SKM-1 treated with dmso at 0.1 percent for 144 hours (cell line): ENCODE measurements around the gene SCAND1.
"Not testable (repeated sequence)": the region's sequence is repeated elsewhere in the genome, so short reads cannot be mapped to it uniquely, and the experiment has no call there.

Experiments
- DNase-seq: peaks from one replicate; lab custom pipeline; 2025; ENCODE audit not compliant: unreplicated experiment; lab: John Stamatoyannopoulos, UW

SCAND1 gene

DNA sequence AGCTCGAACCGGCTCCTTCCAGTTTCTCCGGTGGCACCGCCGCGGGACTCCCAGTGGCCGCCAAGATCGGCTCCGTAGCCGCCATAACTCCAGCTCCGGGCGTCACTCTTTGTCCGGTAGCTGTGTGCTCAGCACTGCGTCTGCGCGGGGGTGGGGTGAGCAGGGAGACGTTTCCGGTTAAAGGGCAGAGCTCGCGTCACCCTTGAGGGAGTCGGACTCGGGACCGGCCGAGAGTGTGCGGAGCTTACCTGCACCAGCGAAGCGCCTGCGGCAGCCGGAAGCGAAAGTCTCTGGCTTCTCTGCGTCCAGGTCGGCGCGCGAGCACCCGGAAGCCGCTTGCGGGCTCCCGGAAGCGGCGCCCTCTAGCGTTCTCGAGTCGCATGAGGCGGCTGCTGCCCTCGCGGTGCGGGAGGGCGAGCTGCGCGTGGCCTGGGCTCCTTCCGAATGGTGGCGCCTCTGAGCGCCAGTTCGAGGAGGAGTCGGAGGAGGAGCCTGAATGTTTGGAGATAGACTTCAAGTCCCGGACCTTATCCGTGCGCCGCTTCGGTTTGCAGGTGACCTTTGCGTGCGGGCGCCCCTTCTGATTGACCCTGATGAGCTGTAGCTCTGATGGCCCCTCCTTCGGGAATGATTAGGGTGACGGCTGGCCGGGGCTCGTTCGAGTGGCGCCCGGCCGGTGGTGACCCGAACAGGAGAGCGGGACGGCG lies at the start of gene SCAND1:
SCAND1 (minus strand) TSS at position 303 of the 707 bp plus-strand sequence; CDS start at position 85, 218 bp downstream.
- peak; percentile 98 for DNase-seq

DNA sequence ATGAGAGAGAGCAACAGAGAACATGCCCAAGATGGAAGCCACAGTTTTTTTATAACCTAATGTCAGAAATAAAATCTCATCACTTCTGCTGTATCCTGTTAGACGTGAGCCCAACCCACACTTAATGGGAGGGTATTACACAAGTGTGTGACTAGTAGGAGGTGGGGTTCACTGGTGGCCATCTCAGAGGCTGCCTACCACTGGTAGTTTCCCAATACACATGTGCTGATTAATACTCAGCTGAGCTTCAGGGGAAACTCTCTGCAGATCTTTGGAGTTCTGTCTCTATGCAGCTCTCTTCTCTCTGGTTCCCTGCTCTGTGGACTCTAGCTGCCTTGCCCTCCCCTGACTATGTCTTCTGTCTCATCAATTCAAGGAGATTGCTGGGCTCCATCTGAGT lies 49.7 kb upstream of the SCAND1 start:
- DNase-seq, result no peak

DNA sequence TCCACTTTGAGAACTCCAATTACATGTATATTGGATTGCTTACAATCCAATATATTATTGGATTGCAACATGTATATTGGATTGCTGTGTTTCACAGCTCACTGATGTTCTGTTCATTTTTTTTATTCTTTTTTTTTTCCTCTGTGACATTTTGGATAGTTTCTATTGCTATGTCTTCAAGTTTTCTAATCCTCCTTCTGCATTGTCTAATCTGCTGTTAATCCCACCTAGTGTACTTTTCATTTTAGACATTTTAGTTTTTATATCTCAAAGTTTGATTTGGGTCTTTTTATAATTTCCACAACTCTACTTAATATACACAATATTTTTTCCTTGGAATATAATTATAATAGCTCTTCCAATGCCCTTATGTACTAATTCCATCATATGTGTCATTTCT lies 48.6 kb upstream of the SCAND1 start:
- no peak for DNase-seq

DNA sequence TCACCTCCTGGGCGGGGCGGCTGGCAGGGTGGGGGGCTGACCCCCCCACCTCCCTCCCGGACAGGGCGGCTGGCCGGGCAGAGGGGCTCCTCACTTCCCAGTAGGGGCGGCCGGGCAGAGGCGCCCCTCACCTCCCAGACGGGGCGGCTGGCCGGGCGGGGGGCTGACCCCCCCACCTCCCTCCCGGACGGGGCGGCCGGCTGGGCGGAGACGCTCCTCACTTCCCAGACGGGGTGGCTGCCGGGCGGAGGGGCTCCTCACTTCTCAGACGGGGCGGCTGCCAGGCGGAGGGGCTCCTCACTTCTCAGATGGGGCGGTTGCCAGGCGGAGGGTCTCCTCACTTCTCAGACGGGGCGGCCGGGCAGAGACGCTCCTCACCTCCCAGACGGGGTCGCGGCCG lies 47.0 kb upstream of the SCAND1 start:
- not testable (repeated sequence) for DNase-seq

DNA sequence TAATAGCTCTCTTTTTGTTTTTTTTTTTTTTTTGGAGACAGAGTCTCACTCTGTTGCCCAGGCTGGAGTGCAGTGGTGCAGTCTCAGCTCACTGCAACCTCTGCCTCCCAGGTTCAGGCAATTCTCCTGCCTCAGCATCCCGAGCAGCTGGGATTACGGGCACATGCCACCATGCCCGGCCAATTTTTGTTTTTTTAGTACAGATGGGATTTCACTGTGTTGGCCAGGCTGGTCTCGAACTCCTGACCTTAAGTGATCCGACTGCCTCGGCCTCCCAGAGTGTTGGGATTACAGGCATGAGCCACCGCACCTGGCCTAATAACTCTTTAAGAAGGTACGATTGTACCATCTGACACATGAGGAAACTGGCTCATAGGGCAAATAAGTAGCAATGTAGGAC lies 42.2 kb upstream of the SCAND1 start:
- DNase-seq, result not testable (repeated sequence)

DNA sequence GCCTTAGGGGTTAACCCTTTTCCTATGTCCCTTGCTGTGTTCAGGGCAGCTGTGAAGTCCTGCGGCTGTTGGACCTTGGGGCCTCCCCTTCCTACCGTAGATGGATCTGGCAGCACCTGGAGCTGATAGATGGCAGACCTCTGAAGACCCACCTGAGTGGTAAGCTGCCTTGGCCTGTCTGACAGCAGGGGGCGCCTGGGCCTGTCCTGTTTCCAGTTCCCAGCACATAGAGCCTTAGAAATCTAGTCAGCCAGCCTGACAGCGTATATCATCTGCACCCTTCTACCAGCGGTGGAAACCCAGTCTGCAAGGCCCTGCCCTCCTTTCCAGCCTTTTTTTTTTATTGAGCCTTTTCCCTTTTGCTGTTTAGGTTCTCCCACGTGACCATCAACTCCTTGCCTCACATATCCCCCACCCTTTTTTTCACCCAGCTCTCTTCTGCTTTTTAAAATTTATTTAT lies 40.7 kb upstream of the SCAND1 start:
- DNase-seq, result peak; percentile 54

DNA sequence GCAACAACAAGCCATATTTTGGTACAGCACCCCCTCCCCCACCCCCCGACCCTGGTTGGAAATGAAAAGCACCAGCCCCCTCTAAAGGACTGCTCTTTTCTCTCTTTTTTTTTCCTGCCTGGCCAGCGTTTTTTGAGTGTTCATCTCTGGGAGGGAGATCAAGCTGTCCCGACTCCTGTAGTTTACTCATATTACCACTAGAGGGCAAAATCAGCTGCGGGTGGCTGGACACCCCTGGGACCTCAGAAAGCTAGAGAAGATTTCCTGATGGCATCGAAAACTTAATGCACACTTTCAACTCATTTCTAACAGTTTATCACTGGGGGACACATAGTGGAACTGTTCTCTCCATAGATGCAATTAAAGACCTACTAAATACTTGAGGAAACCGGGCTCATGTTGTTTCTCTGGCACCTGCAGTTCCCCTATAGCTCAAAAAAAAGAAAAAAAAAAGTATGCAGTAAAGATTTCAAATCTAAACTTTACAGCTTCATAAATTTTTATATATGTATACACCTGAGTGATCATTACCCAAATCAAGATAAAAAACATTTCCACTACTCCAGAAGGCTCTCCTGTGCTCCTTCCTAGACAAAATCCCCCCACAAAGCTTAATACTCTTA lies 38.5 kb upstream of the SCAND1 start:
- DNase-seq, result peak; percentile 72

DNA sequence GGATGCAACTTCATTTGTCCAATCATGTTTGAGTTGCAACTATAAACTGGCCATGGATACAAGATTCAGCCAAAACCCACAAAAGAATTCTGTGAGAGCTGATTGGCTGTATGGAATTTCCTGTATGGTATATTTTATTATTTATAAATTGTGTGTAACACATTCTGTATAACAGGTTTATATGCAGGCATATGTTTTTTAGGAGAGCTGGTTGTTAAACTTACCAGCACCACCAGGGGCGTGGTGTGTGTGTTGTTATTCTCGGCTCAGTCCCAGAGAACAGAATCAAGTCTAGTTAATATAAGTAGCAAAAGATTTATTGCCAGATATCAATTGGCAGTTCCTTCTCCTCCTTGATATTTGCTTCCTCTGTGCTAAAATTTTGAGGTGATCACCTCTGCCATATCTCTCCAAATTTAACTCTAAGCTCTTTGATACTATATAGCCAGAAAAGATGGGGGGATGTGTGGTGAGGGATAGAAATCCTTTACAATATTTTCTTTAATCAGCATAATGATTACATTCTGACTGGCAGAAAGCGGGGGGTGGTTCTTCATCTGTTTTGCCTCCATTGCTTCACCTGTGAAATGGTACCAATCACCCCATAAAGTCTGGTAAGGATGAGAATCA lies 37.0 kb upstream of the SCAND1 start:
- DNase-seq, result no peak

DNA sequence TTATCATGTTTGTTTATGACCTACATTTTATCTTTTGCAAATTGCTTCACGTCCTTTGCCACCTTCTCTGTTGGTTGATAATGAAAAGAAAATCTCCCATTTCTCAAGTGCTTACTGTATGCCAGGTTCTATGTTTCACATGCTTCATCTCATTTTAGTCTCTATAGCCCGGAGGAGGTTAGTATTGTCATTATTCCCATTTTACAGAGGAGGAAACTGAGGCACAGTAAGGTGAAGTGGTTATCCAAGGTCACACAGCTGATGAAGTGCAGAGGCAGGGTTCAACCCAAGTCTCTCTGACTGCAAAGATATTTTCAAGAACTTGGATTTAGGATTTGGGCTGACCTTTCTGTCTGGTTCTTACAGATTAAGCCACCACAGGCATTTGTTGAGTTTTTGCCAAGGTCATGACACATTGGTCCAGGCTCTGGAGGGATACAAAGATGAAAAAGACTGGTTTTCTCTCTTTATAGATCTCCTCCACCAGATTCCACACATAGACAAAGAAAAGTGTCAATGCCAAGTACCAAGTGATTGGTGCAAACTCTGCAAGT lies 34.7 kb upstream of the SCAND1 start:
- no peak for DNase-seq

DNA sequence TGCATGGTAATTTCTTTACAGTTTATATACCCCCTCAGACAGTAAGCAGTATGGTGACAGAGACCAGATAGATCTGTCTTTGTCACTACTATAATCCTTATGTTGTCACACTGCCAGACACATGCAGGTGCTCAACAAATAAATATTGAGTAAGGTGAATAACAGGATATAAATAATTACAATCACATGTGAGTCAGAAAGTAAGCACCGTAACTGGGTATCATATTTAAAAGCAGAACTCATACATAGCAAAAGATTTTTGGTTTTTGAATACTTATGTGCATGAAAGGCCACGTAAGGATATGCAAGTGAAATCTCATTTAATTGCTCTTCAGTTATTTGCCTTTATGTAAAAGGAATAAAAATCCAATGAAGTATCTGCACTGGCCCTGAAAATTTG lies 31.5 kb upstream of the SCAND1 start:
- no peak for DNase-seq

DNA sequence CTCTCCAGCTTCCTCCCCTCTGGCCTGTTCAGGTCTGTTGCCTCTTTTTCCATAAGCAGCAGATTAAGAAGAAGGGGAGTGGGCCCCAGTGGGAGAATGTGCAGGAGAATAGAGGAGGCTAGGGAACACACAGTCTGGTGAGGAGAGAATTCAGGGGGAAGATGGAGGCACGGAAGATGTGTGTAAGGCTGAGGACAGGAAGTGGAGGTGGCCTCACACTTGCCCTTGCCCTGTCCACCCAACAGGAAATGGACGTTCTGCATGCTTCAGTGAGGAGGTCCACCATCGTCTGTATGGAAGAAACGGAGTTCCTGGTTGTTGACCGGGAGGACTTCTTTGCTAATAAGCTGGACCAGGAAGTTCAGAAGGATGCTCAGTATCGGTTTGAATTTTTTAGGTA lies 30.1 kb upstream of the SCAND1 start:
- no peak for DNase-seq

DNA sequence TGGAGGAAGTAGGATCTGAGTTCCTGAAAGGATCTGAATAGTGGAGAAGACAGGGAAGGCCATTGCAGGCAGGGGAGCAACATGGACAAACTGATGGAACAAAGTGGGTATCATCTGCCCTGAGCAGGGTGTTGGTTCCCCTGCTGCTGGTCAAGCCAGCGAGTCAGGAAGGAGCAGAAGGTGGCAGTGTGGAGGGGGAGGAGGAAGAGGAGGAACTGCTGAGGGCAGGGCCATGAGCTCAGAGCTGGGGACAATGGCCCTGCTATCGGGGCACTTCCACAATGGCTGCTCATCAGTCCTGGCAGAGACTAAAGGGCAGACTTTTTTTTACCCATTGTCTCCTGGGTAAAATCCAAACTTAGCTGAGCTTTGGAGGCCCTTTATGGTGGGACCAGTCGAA lies 27.7 kb upstream of the SCAND1 start:
- peak; percentile 41 for DNase-seq

DNA sequence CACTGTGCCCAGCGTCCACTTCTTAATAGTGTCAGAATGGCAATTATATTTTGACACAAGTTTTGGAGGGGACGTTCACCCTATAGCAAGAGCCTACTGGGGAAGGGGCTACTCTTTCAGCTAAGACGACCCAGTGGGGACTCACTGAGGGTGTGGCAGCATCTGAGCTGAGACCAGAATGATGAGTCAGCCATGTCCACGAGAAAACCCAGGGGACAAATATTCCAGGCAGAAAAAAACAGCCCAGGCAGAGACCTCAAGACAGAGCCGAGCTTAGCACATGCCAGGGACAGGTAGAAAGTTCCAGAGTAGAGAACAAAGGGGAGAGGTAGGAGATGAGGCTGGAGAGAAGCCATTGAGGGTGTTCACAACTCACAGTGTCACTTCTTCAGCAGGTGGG lies 25.2 kb upstream of the SCAND1 start:
- no peak for DNase-seq

DNA sequence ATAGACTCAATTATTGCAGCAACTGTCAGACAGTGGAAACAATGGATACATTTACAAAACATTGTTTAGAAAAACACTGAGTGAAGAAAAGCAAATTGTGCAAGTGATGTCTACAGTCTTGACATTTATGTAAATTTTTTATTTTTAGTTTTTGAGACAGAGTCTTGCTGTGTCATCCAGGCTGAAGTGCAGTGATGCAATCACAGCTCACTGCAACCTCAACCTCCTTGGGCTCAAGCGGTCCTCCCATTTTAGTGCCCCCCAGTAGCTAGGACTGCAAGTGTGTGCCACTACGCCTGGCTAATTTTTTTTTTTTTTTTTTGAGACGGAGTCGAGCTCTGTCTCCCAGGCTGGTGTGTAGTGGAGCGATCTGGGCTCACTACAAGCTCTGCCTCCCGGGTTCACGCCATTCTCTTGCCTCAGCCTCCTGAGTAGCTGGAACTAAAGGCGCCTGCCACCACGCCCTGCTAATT lies 23.8 kb upstream of the SCAND1 start:
- peak; percentile 21 for DNase-seq

DNA sequence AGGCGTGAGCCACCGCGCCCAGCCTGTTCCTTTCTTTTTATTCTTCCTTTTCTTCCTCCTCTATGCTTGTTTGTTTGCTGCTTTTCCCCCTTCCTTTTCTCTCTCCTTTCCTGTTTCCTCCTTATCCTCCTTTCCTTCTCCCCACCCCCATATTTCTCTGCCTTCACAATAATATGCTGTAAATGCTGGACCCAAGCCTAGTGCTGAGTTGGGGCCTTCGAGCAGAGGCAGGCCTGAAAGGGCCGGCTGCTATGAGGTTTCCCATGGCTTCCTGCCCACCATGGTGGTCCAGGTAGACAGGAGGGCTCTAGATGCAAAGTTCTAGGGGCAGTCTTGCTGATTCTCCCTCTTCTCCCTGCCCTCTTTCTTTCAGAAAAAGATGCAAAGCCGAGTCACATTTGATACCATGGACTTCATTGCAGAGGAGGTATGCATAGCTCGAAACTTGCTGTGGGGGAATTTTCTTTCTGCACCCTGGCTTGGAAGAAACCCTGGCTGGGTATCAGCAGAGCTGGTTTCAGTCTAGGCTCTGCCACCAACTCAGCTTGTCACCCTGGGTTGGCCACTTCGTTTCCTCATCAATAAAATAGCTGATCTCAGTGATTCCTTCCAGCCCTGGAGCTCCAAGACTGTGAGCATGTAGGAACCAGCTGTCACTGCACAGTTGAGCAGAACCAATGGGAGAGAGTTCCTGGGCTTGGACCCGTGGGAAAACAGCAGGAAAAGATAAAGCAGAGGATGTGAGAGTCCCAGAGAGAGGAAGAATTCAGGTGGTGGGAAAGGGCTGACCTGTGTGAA lies 21.5 kb upstream of the SCAND1 start:
- no peak for DNase-seq

DNA sequence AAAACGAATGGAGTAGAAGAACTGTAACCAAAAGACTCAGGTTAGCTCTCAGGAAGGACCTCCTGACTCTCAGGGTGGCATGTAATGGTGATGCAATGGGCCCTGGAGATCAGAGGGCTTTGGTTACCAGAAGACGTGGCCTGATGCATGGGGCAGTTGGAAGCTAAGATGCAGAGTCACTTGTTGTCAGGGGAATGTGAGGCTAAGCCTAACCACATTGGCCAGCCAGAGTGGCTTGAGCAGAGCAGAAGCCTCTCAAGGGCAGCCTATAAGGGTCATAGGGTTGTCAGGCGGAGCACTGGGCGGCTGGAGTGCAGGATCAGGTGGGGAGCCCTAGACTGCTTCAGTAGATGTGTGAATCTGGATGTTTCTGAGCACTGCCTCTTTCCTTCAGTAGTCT lies 20.0 kb upstream of the SCAND1 start:
- no peak for DNase-seq

DNA sequence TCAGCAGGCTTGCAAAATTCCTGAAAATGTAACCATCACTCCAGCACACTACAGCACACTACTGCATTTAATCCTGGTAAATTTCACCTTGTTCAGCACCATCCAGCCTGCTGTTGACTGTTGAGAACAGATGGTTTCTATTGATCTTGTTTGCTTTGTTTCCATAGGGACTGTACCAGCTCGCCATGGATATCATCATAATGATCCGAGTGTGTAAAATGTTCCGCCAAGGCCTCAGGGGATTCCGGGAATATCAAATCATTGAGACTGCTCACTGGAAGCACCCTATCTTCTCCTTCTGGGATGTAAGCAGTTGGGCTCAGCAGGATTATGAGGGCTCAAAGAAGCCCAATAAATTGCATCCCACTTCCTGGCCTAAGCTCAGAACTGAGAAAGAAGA lies 18.2 kb upstream of the SCAND1 start:
- no peak for DNase-seq

DNA sequence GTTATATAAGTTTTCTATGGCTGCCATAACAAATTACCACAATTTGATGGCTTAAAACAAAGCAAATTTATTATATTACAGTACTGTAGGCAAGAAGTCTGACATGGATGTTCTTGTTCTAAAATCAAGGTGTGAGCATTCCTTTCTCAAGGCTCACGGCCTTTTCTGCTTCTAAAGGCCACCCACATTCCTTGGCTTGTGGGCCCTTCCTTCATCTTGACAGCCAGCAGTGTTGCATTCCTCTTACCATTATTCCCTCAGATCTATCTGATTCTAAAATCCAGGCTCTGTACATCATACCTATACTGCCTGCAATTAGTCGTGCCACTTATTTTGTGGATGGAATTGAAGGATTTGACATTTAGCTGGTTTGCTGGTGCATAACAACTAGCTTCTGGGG lies 17.7 kb upstream of the SCAND1 start:
- DNase-seq, result no peak

DNA sequence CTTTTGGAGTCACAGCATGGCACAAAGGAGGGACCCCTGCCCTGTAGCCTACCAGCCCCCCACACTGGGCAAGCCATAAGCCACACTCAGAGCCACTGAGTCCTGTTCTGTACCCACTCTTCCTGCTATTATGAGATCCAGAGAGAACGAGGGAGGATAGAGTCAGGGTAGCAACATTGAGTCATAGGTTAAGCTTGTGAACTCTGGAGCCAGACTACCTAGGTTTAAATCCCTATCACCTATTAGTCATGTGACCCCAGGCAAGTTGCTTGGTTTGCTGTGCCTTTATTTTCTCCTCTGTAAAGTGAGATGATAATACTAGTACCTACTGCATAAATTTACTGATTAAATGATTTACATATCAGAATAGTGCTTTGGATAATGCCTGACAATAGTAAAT lies 14.6 kb upstream of the SCAND1 start:
- no peak for DNase-seq

DNA sequence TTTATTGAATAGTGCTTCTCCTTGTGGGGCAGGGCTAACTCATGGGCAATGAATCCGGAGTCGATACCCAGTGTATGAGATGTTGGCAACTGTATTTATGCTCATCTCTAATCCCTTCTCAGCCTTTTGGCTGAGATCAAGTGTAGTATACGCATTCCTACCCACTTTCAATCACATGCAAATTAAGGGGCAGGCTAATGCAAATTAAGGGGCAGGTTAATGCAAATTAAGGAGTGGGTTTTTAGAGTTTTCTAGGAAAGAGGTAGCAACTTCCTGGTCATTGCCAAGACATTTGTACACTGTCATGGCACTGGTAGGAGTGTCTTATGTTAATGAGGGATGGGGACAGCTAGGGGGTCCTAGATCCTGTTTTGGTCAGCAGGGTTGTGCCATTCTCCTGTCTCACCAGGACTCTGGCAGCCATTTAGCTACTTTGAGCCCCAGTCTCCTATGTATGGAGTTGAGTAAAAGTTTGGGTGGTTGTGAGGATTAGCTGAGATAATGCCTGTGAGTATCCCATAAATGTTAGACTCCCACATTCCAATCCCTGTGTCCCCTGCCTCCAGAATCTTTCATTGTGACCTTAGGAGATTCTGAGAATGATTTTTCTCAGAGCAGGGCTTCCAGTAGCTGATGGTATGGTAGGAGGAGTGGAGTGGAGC lies 13.8 kb upstream of the SCAND1 start, which contains the start of gene CNBD2:
CNBD2 (plus strand) TSS at position 612 of the 662 bp plus-strand sequence. CDS start 173 bp downstream, outside the sequence.
- no peak for DNase-seq
